Spinal cord (tissue), 10 donors: ENCODE results near the gene ADAM10. TPM values are rescaled to one million over a fixed set of nuclear protein-coding genes. Genes with fewer than 3 reads are reported as not detected.

Source experiments
- DNase-seq, 6 donors: peaks; one replicate each; pipeline versions ENCODE4 v3.0.0 to v3.0.0-alpha.2; 2013 to 2015; ENCODE audit warnings: low spot score in 6 of 6, low read depth in 4 of 6
- H3K27ac ChIP-seq: one replicate; pipeline ENCODE4 v1.5.1; 2013; ENCODE audit warnings: low read depth, low read length, control low read depth
- H3K27me3 ChIP-seq: one replicate; pipeline ENCODE4 v1.6.1; 2013; ENCODE audit warnings: low read length; ENCODE audit not compliant: control insufficient read depth, insufficient read depth
- H3K36me3 ChIP-seq: one replicate; pipeline ENCODE4 v1.6.1; 2013; ENCODE audit warnings: low read length; ENCODE audit not compliant: control insufficient read depth, insufficient read depth
- H3K4me1 ChIP-seq: one replicate; pipeline ENCODE4 v1.6.1; 2013; ENCODE audit warnings: low read length; ENCODE audit not compliant: control insufficient read depth, insufficient read depth
- H3K4me3 ChIP-seq: one replicate; pipeline ENCODE4 v1.5.1; 2013; ENCODE audit warnings: low read depth, low read length, control low read depth
- H3K9me3 ChIP-seq: one replicate; pipeline ENCODE4 v1.6.1; 2013; ENCODE audit warnings: low read length; ENCODE audit not compliant: control insufficient read depth, insufficient read depth
- WGBS: methylation state at CpG from one replicate; pipeline ENCODE4 v1.1.5; 2013; ENCODE audit warnings: missing lambda C conversion rate; ENCODE audit not compliant: insufficient coverage; 5-methylcytosine and 5-hydroxymethylcytosine counted together
- long read RNA-seq, 4 donors: transcript quantifications; one replicate each; lab custom pipeline, GENCODE V29; 2026
- polyA plus RNA-seq, 2 donors: library from polyadenylated mRNA; unstranded; fragments of 120-200 nt; gene quantifications; one replicate each; pipeline ENCODE4 v1.2.1, GENCODE V29; 2013; ENCODE audit not compliant: insufficient read length in 2 of 2
- total RNA-seq, 2 donors: library from RNA; depleted of rRNA in 1 of 2; stranded (reverse); fragments of 120-200 nt in 1 of 2; fragments of >200 nt in 1 of 2; gene quantifications; one replicate each; pipeline versions ENCODE4 v1.2.3 to v1.2.4, GENCODE V29; 2013 to 2014
- donor health status: healthy.

ADAM10 gene, protein sequence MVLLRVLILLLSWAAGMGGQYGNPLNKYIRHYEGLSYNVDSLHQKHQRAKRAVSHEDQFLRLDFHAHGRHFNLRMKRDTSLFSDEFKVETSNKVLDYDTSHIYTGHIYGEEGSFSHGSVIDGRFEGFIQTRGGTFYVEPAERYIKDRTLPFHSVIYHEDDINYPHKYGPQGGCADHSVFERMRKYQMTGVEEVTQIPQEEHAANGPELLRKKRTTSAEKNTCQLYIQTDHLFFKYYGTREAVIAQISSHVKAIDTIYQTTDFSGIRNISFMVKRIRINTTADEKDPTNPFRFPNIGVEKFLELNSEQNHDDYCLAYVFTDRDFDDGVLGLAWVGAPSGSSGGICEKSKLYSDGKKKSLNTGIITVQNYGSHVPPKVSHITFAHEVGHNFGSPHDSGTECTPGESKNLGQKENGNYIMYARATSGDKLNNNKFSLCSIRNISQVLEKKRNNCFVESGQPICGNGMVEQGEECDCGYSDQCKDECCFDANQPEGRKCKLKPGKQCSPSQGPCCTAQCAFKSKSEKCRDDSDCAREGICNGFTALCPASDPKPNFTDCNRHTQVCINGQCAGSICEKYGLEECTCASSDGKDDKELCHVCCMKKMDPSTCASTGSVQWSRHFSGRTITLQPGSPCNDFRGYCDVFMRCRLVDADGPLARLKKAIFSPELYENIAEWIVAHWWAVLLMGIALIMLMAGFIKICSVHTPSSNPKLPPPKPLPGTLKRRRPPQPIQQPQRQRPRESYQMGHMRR
- total RNA-seq (100 to 1,000 TPM; 108 to 119 TPM), polyA plus RNA-seq (10 to 100 TPM; 67.2 to 87.7 TPM)
- long read RNA-seq, donor 1, full-length matches to known transcripts = 11 of 11 reads
- long read RNA-seq, donor 1, partial matches to known transcripts = 0 of 11 reads
- long read RNA-seq, donor 1, other reads (novel, unspliced or antisense) = 0 of 11 reads
- long read RNA-seq, donor 2, full-length matches to known transcripts = 2 of 2 reads
- long read RNA-seq, donor 2, partial matches to known transcripts = 0 of 2 reads
- long read RNA-seq, donor 2, other reads (novel, unspliced or antisense) = 0 of 2 reads
- long read RNA-seq, donor 3, full-length matches to known transcripts = 2 of 8 reads
- long read RNA-seq, donor 3, partial matches to known transcripts = 6 of 8 reads
- long read RNA-seq, donor 3, other reads (novel, unspliced or antisense) = 0 of 8 reads
- long read RNA-seq, donor 4, full-length matches to known transcripts = 6 of 11 reads
- long read RNA-seq, donor 4, partial matches to known transcripts = 5 of 11 reads
- long read RNA-seq, donor 4, other reads (novel, unspliced or antisense) = 0 of 11 reads

- Histone ChIP-seq H3K27me3 (no peaks in the 10 kb centered on the region), H3K4me1 (peaks cover 7% of the 10 kb centered on the region), H3K27ac (peak within 1 kb of the TSS; percentile 97), H3K4me3 (peak within 1 kb of the TSS; percentile 89), H3K36me3 (no peaks in the 10 kb centered on the region), H3K9me3 (no peaks in the 10 kb centered on the region)
- WGBS = 0% methylated on average over 51 of the region's 62 CpGs
- DNase-seq = peak; percentile 93 to 99 (median 98)
Measured at GRCh38 chr15:58749532-58750337, at the start of gene ADAM10. TSS of gene ADAM10 (minus strand) at chr15:58749707. CDS start at chr15:58749534, 173 bp downstream.

- H3K27ac ChIP-seq = no peak overlapping the region
- WGBS = 92% methylated on average over 2 of the region's 3 CpGs
- H3K4me3 ChIP-seq = no peak overlapping the region
- H3K27me3 ChIP-seq = no peaks in the 10 kb centered on the region
- H3K4me1 ChIP-seq = no peaks in the 10 kb centered on the region
- H3K36me3 ChIP-seq = peaks cover 3% of the 10 kb centered on the region
- no peak for DNase-seq
- no peaks in the 10 kb centered on the region for H3K9me3 ChIP-seq
Measured at GRCh38 chr15:58797505-58797904, 48.0 kb upstream of the ADAM10 start.

DNA sequence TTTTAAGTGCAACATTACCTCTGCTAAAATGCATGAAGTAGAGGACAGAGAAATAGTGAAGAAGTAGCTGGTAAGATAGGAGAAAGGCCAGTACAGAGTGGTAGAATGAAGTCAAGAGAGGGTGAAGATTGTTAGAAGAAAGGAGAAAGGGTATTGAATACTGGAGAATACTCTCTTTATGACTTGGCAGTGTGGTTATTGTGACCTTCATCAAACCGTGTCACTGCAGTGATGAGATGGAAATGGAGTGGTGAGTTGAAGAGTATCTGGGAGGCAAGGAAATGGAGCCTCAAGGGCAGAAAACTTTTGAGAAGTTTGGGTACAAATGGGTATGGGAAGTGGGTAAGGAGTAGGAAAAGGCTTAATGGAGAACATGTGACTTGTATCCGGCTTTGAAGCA, 46.3 kb upstream of the ADAM10 start:
- no peaks in the 10 kb centered on the region for H3K27me3 ChIP-seq
- no peak overlapping the region for H3K4me3 ChIP-seq
- H3K36me3 ChIP-seq = peaks cover 3% of the 10 kb centered on the region
- DNase-seq = no peak
- no peaks in the 10 kb centered on the region for H3K9me3 ChIP-seq
- 75% methylated on average over 2 of the region's 2 CpGs for WGBS
- H3K27ac ChIP-seq = no peak overlapping the region
- H3K4me1 ChIP-seq = no peaks in the 10 kb centered on the region

- H3K27ac ChIP-seq = no peak overlapping the region
- 86% methylated on average over 6 of the region's 6 CpGs for WGBS
- no peak overlapping the region for H3K4me3 ChIP-seq
- DNase-seq = no peak
- H3K27me3 ChIP-seq = no peaks in the 10 kb centered on the region
- H3K4me1 ChIP-seq = no peaks in the 10 kb centered on the region
- peaks cover 9% of the 10 kb centered on the region for H3K36me3 ChIP-seq
- H3K9me3 ChIP-seq = no peaks in the 10 kb centered on the region
Measured at GRCh38 chr15:58793862-58794261, 44.4 kb upstream of the ADAM10 start.

- Histone ChIP-seq H3K27me3 (no peaks in the 10 kb centered on the region), H3K36me3 (peaks cover 15% of the 10 kb centered on the region), H3K9me3 (no peaks in the 10 kb centered on the region), H3K4me1 (no peaks in the 10 kb centered on the region), H3K27ac (no peak overlapping the region), H3K4me3 (no peak overlapping the region)
- DNase-seq = no peak
- no CpG with 5 or more reads among the region's 3 CpGs for WGBS
Measured at GRCh38 chr15:58788056-58788710, 38.7 kb upstream of the ADAM10 start.

- H3K27me3 ChIP-seq = no peaks in the 10 kb centered on the region
- no peak overlapping the region for H3K27ac ChIP-seq
- WGBS = 96% methylated on average over 5 of the region's 6 CpGs
- no peaks in the 10 kb centered on the region for H3K4me1 ChIP-seq
- peaks cover 15% of the 10 kb centered on the region for H3K36me3 ChIP-seq
- H3K9me3 ChIP-seq = no peaks in the 10 kb centered on the region
- no peak overlapping the region for H3K4me3 ChIP-seq
- peak in 1 of 6 donors; percentile 41 for DNase-seq
Measured at GRCh38 chr15:58785355-58785754, 35.8 kb upstream of the ADAM10 start.

DNA sequence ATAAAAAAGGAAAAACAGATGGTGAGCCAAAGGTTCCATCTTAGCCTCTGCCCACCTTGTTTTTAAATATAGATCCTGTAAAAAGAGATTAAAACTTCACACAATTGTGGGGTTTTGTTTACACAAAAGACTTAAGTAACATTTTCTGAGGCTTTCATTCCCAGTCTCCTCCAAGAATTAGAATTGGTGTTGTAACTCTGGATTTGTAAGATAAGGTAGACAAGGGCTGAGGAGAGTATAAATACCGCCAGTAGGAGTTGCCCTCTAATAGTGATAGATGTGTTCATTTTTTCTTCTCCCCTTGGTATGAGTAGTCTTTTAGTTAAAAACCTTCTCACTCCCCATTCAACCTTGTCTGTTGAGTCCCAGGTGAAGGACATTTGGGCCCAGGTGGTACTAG, 30.0 kb upstream of the ADAM10 start:
- Histone ChIP-seq H3K27me3 (no peaks in the 10 kb centered on the region), H3K4me3 (no peak overlapping the region), H3K4me1 (no peaks in the 10 kb centered on the region), H3K27ac (no peak overlapping the region), H3K9me3 (no peaks in the 10 kb centered on the region), H3K36me3 (peaks cover 5% of the 10 kb centered on the region)
- no CpG with 5 or more reads among the region's 1 CpG for WGBS
- no peak for DNase-seq

- Histone ChIP-seq H3K9me3 (no peaks in the 10 kb centered on the region), H3K27ac (no peak overlapping the region), H3K4me3 (no peak overlapping the region), H3K4me1 (peaks cover 6% of the 10 kb centered on the region), H3K36me3 (no peaks in the 10 kb centered on the region), H3K27me3 (no peaks in the 10 kb centered on the region)
- no peak for DNase-seq
- 100% methylated on average over 1 of the region's 4 CpGs for WGBS
Measured at GRCh38 chr15:58777107-58777506, 27.6 kb upstream of the ADAM10 start.
